Neutrophil (primary cell): Measurements from ENCODE around the gene SPATA6L.

Source experiments
- H3K27ac ChIP-seq: fragments of 200-600 bp; sonication (generic); 2 replicates; pipeline ENCODE4 v1.5.1; 2016; ENCODE audit warnings: mild to moderate bottlenecking, moderate library complexity
- H3K27me3 ChIP-seq: fragments of 200-600 bp; sonication (generic); 2 replicates; pipeline ENCODE4 v1.6.0; 2016; ENCODE audit warnings: mild to moderate bottlenecking
- H3K36me3 ChIP-seq: fragments of 200-600 bp; sonication (generic); 2 replicates; pipeline ENCODE4 v1.5.1; 2017
- H3K4me1 ChIP-seq, 2 experiments: fragments of 200-600 bp in 1 of 2; sonication (generic) in 1 of 2; 1 replicate in 1 of 2; 2 replicates in 1 of 2; pipeline versions ENCODE4 v1.5.1 to v1.6.1; 2013 to 2016; ENCODE audit warnings: low read depth in 1 of 2, low read length in 1 of 2, mild to moderate bottlenecking in 1 of 2, moderate library complexity in 1 of 2; ENCODE audit not compliant: control insufficient read depth in 1 of 2, insufficient read depth in 1 of 2
- H3K4me3 ChIP-seq, 2 experiments: fragments of 200-600 bp in 1 of 2; sonication (generic) in 1 of 2; 1 replicate in 1 of 2; 2 replicates in 1 of 2; pipeline ENCODE4 v1.5.1; 2013 to 2016; ENCODE audit warnings: low read depth in 1 of 2, low read length in 1 of 2, mild to moderate bottlenecking in 1 of 2, moderate library complexity in 1 of 2
- H3K9me3 ChIP-seq: fragments of 200-600 bp; sonication (generic); 2 replicates; pipeline ENCODE4 v1.5.1; 2016
- CTCF ChIP-seq: fragments of 200-600 bp; sonication (generic); IDR thresholded peaks from 2 replicates; pipeline ENCODE4 v1.5.1; 2016; ENCODE audit warnings: antibody characterized with exemption

Gene SPATA6L

GRCh38 chr9:4550777-4551484, 115.3 kb downstream of the SPATA6L start:
- TF ChIP-seq CTCF, result no peak
- Histone ChIP-seq H3K27me3 (peaks cover 13% of the 10 kb centered on the region), H3K27ac (no peak overlapping the region), H3K4me3 (no peak overlapping the region), H3K36me3 (no peaks in the 10 kb centered on the region), H3K9me3 (no peaks in the 10 kb centered on the region), H3K4me1 (no peaks in the 10 kb centered on the region)

GRCh38 chr9:4549751-4550295, 116.5 kb downstream of the SPATA6L start:
- no peaks in the 10 kb centered on the region for H3K4me1 ChIP-seq
- H3K27ac ChIP-seq, result no peak overlapping the region
- no peaks in the 10 kb centered on the region for H3K9me3 ChIP-seq
- no peaks in the 10 kb centered on the region for H3K36me3 ChIP-seq
- H3K4me3 ChIP-seq, result no peak overlapping the region
- TF ChIP-seq CTCF, result no peak
- peaks cover 21% of the 10 kb centered on the region for H3K27me3 ChIP-seq

- Histone ChIP-seq H3K4me1 (no peaks in the 10 kb centered on the region), H3K4me3 (no peak overlapping the region), H3K27me3 (peaks cover 21% of the 10 kb centered on the region), H3K27ac (no peak overlapping the region), H3K36me3 (no peaks in the 10 kb centered on the region), H3K9me3 (no peaks in the 10 kb centered on the region)
- TF ChIP-seq CTCF, result no peak
These were observed 117.2 kb downstream of the SPATA6L start for GRCh38 chr9:4548811-4549725.
